HEK293 (cell line): Measurements from ENCODE around the gene FRMD4A.

Experiments used
- ZNF837 ChIP-seq: fragments of 450-650 bp; formaldehyde crosslinking; IDR thresholded peaks from 2 replicates; pipeline ENCODE4 v1.5.1; 2016; ENCODE audit warnings: missing biosample characterization, missing genetic modification characterization
- TF ChIP-seq, protein P1 (sequence below): fragments of 450-650 bp; formaldehyde crosslinking; IDR thresholded peaks from 2 replicates; pipeline ENCODE4 v1.5.1; 2016; ENCODE audit warnings: missing biosample characterization, missing genetic modification characterization
- TF ChIP-seq, protein P2 (sequence below): fragments of 450-650 bp; formaldehyde crosslinking; IDR thresholded peaks from 2 replicates; pipeline ENCODE4 v1.5.1; 2016; ENCODE audit warnings: missing biosample characterization, missing genetic modification characterization

DNA sequence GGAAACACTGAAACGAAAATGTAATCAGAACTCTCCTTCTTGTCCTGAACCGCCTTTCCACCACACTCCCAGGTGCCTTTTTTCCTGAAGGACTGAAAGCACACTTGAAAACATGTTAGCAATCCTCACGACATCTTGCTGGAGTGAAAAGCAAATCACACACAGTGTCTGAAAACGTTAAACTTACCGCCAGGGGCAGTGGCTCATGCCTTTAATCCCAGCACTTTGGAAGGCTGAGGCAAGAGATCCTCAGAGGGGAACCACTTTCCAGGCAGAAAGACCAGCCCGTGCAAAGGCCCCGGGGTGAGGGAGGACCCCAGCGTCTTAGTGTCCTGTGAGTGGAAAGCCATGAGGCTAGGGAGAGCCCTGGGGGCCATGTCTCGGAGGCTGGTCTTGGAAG, 533.6 kb downstream of the FRMD4A start:
- no peak for TF ChIP-seq ZNF837 (tag by site-specific recombination)
- TF ChIP-seq, protein P1, sequence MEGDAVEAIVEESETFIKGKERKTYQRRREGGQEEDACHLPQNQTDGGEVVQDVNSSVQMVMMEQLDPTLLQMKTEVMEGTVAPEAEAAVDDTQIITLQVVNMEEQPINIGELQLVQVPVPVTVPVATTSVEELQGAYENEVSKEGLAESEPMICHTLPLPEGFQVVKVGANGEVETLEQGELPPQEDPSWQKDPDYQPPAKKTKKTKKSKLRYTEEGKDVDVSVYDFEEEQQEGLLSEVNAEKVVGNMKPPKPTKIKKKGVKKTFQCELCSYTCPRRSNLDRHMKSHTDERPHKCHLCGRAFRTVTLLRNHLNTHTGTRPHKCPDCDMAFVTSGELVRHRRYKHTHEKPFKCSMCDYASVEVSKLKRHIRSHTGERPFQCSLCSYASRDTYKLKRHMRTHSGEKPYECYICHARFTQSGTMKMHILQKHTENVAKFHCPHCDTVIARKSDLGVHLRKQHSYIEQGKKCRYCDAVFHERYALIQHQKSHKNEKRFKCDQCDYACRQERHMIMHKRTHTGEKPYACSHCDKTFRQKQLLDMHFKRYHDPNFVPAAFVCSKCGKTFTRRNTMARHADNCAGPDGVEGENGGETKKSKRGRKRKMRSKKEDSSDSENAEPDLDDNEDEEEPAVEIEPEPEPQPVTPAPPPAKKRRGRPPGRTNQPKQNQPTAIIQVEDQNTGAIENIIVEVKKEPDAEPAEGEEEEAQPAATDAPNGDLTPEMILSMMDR (tag by site-specific recombination), result no peak
- TF ChIP-seq, protein P2, sequence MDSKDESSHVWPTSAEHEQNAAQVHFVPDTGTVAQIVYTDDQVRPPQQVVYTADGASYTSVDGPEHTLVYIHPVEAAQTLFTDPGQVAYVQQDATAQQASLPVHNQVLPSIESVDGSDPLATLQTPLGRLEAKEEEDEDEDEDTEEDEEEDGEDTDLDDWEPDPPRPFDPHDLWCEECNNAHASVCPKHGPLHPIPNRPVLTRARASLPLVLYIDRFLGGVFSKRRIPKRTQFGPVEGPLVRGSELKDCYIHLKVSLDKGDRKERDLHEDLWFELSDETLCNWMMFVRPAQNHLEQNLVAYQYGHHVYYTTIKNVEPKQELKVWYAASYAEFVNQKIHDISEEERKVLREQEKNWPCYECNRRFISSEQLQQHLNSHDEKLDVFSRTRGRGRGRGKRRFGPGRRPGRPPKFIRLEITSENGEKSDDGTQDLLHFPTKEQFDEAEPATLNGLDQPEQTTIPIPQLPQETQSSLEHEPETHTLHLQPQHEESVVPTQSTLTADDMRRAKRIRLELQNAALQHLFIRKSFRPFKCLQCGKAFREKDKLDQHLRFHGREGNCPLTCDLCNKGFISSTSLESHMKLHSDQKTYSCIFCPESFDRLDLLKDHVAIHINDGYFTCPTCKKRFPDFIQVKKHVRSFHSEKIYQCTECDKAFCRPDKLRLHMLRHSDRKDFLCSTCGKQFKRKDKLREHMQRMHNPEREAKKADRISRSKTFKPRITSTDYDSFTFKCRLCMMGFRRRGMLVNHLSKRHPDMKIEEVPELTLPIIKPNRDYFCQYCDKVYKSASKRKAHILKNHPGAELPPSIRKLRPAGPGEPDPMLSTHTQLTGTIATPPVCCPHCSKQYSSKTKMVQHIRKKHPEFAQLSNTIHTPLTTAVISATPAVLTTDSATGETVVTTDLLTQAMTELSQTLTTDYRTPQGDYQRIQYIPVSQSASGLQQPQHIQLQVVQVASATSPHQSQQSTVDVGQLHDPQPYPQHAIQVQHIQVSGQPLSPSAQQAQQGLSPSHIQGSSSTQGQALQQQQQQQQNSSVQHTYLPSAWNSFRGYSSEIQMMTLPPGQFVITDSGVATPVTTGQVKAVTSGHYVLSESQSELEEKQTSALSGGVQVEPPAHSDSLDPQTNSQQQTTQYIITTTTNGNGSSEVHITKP (tag by site-specific recombination), result no peak
